Effector CD8-positive, alpha-beta T cell (primary cell): ENCODE results near the gene ART1.
"Not testable (repeated sequence)": the region's sequence is repeated elsewhere in the genome, so short reads cannot be mapped to it uniquely, and the experiment has no call there.

Experiments used
- DNase-seq: peaks from one replicate; lab custom pipeline; 2025; lab: John Stamatoyannopoulos, UW
- total RNA-seq, 4 experiments: gene quantifications; one replicate each; lab custom pipeline; 2026; lab: John Stamatoyannopoulos, UW

ART1 gene, protein sequence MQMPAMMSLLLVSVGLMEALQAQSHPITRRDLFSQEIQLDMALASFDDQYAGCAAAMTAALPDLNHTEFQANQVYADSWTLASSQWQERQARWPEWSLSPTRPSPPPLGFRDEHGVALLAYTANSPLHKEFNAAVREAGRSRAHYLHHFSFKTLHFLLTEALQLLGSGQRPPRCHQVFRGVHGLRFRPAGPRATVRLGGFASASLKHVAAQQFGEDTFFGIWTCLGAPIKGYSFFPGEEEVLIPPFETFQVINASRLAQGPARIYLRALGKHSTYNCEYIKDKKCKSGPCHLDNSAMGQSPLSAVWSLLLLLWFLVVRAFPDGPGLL
- 0 reads per million in 4 experiments for total RNA-seq

DNA sequence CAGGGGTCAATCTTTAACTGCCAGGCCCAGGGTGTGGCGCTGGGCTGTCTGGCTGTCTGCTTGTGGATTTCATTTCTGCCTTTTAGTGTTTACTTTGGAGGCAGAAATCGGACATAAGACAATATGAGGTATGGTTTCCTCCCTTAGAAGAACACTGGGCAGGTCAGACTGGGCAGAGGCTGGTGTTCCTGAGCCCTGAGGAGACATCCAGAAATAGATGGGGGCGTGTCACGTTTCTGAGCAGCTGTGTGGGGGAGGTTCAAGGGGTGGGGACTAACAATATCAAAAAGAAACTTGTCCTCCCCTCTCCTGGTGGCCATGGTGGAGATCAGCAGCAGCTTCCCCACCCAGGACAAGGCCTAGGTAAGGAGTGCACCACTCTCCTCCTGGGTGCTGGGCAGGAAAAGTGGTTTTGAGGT lies at the start of gene ART1:
ART1 (plus strand) TSS at position 312 of the 419 bp plus-strand sequence. CDS start 14,086 bp downstream, outside the sequence.
- DNase-seq, result no peak

DNA sequence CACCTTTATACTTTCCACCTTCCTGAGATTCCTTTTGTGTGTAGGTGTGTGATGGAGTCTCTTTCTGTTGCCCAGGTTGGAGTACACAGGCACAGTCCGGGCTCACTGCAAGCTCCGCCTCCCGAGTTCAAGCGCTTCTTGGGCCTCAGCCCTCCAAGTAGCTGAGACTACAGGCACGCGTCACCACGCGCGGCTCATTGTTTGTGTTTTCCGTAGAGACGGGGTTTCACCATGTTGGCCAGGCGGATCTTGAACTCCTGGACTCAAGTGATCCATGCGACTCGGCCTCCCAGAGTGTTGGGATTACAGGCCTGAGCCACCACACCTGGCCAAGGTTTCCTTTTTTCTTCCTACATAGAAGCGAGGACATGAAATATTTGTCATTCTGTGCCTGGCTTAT lies 47.2 kb upstream of the ART1 start:
- DNase-seq, result not testable (repeated sequence)

DNA sequence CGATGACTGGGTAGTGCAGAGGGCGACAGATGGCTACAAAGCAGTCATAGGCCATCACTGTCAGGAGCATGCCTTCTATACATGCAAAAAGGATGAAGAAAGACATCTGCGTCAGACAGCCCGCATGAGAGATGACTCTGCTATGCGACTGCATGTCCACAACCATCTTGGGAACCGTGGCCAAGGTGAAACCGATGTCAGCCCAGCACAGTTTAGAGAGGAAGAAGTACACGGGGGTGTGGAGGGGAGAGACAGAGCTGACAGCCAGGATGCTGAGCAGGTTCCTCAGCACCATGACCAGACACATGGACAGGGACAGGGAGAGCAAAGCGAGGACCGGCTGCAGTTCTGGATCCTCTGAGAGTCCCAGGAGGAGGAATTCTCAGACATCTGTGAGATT lies 44.7 kb upstream of the ART1 start:
- DNase-seq, result not testable (repeated sequence)

DNA sequence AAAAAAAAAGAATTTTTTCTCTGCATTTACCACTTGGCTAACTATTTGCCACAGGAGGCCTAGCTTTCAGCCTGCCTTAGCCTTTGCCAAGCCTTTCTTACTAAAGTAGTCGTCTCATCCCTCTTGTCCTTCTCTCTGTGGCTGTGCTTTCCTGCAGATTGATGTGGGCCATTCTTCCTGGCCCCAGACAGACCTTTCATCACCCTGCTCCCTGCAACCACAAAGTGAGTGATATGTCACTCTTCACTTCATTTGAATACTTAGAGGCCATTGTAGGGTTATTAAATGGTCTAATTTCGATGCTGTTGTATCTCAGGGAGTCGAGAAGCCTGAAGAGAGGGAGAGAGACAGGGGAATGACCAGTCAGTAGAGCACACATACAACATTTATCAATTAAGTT lies 40.8 kb upstream of the ART1 start:
- DNase-seq, result no peak

DNA sequence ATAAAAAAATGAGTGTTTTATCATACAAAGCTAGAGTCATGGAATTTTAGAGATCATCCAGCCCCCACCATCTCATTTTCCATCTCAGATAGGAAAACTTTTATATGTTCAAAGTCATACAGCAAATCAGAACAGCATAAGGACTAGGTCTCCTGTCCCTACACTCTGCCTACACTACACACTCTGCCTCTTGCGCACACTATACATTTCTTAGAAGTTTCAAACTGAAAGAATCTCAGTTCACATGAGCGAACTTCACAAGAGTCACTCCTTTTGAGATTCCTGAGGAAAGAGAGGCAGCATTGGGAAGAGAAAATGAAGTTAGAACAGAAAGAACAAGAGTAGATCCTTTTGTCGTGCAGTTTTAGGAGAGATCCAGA lies 39.7 kb upstream of the ART1 start:
- DNase-seq, result no peak

DNA sequence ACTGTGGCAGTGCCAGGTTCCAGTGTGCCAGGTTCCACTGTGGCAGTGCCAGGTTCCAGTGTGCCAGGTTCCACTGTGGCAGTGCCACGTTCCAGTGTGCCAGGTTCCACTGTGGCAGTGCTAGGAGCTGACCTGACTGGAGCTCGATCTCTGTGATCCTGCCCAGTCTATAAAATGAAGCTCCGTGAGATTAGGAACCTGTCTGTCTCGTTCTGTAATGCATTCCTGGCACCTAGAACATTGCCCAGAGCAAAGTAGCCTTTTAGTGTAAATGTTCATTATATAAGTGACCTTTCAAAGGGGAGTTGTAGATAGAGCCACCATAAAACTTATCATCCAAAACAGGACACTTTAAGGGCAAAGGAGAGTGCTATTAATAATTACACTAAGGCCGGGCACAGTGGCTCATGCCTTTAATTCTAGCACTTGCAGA lies 39.1 kb upstream of the ART1 start:
- no peak for DNase-seq

DNA sequence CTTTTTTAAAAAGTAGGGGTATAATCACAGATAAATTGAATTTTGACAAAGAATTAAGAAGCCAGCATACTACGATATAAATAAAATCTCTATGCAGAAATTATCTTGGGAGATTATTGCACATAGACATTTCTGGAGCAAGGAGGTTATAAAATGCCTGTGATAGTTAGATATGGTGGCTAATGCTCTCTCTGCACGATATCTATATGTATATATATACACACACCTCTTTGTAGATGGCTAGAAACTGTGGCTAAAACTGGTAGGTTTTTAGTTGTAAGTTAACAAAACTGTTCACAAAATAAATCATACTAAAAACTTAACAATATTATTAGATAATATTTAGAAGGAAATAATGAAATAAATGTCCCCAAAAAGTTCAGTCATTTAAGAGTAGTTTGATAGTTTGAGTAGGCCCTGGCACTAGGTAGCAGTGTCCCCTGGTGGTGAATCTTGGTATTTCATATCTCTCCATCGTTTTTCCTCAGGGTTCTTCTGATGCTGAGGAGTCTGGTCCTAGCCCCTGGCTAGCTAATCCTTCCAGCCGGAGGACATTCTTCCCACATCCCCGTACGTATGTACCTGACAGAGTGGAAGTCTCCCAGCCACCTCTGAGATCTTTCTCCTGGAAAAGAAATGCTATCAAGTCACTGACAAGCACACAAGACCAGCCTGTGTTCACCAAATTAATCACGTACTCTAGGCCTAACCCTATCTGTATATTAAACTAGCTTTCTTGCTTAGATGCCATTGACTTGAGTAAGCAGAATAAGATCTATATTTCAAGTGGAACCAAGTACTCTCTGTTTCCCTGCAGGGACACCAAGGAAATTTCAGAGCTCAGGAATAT lies 35.3 kb upstream of the ART1 start:
- DNase-seq, result no peak

DNA sequence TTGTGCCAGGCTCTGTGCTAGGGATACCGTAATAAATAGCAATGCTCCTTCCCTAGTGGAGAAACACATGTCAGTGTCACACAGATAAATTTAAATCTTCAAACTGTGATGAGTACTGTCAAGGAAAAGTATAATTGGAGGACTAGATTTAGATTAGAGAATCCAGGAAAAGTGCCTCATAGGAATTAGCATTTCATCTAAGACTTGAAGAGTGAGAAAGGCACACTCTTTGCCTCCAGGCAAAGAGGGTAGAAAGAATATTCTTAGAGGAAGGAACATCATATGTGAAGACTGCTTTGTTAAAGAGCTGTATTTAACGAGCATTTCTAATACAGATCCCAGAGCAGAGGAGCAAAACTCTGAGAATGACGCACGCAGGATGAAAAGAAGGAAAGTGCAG lies 34.1 kb upstream of the ART1 start:
- DNase-seq, result no peak

DNA sequence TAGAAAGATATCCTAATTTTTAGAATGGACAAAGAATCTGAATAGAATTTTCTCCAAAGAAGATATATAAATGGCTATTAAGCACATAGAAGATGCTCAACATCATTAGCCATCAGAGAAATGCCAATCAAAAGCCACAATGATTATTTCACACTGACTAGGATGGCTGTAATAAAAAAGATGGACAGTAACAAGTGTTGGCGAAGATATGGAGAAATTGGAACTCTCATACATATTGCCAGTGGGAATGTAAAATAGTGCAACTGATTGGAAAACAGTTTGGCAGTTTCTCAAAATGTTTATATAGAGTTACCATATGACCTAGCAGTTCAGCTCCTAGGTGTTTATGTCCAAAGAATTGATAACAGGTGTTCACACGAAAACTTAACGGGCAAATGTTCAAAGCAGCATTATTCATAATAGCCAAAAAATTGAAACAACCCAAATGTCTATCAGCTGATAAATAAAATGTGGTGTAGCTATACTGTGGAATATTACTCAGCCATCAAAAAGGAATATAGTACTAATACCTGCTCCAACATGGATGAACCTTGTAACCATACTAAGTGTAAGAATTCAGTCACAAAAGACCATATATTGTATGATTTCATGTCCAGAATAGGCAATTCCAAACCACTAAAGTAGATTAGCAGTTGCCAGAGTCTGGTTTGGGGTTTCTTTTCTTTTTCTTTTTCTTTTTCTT lies 32.8 kb upstream of the ART1 start:
- DNase-seq, result no peak

DNA sequence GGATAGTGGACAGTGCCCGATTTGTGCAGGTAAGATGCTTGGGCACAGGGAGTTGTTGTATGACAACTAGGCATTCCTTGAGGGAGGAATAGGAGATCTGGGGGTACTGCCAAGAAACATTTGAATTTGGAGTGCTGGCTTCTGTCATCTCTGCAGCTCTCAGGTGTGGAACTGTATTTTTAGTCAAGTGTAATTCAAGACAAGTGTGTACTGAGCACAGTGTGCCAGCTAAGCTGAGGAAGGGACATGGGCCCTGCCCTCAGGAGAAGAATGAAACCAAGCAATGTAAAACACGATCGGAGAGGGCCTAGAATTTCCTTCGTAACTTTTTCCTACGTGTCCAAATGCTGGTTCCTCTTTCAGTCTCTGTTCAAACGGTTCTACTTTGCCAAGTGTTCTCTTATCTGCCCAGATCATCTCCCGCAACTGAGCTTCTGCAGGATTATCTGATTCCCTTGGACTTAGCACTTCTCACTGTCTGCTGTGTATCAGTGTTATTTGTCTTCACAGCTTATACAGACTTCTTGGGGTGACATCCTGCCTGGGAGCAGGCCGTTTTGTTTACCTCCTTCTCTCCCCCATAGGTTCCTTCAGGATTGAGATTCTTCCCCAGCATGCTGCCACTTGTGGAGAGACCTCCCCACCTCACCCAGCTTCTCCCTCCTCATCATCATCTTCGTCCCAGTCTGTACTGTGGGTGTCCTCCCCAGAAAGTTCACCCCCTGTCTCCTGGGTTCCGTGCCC lies 30.8 kb upstream of the ART1 start:
- DNase-seq, result no peak

DNA sequence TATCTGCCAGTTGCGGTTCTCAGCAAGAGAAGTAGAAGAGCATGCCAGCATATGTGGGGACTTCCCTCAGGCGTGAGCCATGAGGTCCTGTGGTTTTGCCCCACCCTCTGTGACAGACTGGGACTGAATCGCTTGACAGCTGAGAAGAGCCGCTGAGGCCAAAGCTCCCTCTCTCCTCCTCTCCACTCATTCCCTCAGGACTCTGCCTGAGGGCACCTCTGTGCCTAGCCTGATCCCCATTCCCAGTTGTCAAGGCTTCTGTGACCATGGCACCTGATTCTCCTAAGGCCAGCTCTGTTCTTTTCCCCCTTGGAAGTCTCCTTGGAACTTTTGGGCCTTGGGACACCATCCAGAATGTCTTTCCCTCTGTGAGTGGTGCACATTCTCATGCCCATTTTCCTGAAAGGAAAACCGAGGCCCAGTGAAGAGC lies 30.2 kb upstream of the ART1 start:
- DNase-seq, result no peak

DNA sequence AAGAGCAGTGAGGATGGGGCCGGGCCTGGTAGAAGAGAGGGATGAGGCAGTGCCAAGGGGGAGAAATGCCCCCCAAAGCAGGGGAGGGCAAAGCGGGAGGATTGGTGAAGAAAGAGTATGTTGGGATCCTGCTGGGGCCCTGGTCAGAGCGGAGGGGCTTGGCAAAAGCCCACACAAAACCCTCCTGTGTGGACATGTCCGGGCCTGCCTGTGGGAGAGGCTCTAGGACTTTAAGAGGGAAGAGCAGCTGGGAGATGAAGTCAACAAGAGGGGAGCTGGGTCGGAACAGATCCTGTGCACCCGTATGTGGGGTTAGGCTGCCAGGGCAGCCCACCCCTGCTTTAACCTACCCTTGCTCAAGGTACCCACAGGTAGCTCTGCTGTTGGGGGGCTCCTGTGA lies 28.9 kb upstream of the ART1 start:
- DNase-seq, result no peak

DNA sequence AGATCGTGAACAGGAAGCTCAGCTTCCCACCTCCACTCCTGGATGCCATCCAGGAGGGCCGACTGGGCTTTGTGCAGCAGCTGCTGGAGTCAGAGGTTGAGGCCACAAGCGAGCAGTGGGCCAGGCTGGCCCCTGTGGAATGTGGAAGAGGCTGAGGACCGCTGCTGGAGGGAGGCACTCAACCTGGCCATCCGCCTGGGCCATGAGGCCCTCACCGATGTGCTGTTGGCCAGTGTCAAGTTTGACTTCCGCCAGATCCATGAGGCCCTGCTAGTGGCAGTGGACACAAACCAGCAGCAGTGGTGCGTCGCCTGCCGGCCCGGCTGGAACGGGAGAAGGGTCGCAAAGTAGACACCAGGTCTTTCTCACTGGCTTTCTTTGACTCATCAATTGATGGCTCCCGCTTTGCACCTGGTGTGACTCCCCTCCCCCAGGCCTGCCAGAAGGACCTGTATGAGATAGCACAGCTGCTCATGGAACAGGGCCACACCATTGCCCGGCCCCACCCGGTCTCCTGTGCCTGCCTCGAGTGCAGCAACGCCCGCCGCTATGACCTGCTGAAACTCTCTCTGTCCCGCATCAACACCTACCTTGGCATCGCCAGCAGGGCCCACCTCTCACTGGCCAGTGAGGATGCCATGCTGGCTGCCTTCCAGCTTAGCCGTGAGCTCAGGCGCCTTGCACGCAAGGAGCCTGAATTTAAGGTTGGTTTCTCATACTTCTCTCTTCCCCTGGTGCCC lies 28.0 kb upstream of the ART1 start:
- no peak for DNase-seq

DNA sequence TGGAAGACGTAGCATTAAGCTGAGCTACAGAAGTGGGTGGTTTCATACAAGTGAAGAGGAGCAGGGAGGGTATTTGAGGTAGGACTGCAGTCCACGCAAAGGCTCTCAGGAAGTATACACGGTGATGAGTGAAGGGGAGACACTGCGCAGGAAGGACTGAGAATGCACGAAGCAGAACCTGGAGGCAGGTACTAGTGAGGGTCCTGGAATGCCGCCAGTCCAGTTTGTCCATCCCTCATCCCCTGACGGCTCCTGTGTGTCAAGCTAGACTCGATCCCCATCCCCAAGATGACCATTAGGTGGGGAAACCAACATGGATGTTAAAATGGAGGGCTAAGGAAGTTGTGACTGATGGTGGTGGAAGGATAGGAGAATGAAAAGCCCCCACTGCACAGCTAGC lies 26.9 kb upstream of the ART1 start:
- no peak for DNase-seq

DNA sequence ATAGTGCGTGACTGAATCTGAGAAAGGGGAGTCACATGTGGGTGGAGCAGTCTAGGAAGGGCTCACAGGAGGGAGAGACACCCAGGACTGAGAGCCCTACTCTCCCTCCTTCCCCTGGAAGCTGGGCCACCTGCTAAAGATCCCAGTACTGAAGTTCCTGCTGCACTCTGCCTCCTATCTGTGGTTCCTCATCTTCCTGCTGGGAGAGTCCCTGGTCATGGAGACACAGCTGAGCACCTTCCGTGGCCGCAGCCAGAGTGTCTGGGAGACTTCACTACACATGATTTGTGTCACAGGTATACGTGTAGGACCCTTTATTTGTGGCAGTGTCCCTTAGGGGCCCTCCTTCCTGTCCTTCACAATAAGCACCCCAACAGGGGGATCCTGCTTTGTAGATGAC lies 22.4 kb upstream of the ART1 start:
- no peak for DNase-seq

DNA sequence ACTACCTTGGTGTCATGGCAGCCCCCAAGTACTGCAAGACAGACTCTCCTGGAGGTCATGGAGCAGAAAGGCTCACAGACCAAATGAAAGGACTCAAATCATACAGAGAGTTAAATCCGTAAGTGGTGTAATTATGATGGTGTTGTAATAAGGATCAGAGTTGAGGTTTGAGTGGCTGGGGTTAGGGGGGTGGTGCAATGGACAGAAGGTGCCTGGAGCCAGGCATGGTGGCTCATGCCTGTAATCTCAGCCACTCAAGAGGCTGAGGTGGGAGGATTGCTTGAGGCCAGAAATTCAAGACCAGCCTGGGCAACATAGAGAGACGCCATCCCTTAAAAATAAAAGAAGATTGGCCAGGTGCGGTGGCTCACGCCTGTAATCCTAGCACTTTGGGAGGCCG lies 21.8 kb upstream of the ART1 start:
- DNase-seq, result no peak

DNA sequence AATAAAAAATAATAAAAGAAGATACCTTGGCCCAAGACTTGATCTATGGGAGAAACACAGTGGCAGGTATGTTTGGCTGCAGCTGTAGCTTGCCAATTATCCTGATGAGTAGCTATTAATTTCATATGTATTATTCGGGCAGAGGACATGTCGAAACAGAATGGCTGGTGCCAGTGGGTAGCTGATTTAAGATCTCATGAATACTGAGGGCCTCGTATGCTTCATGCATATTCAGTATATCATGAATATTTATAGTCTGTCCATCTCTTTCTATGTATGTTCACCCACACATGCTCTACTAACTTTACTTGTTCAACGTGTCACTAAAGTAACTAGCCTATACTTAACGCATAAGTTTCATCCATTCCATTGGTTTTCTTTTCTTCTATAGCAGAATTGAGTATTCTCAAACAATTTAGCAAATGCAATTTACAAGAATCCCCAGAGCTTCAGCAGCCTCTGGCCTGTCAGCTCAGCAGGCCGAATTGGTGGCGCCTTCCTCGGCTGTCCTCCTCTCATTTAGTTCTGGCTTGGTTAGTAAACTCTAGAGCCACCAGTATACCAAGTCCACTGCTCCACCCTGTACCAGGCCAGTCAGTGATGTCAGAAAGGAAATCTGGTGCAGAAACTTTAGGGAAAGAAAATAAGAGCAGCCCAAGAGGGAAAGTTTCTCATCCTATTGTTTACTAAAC lies 21.0 kb upstream of the ART1 start:
- no peak for DNase-seq

DNA sequence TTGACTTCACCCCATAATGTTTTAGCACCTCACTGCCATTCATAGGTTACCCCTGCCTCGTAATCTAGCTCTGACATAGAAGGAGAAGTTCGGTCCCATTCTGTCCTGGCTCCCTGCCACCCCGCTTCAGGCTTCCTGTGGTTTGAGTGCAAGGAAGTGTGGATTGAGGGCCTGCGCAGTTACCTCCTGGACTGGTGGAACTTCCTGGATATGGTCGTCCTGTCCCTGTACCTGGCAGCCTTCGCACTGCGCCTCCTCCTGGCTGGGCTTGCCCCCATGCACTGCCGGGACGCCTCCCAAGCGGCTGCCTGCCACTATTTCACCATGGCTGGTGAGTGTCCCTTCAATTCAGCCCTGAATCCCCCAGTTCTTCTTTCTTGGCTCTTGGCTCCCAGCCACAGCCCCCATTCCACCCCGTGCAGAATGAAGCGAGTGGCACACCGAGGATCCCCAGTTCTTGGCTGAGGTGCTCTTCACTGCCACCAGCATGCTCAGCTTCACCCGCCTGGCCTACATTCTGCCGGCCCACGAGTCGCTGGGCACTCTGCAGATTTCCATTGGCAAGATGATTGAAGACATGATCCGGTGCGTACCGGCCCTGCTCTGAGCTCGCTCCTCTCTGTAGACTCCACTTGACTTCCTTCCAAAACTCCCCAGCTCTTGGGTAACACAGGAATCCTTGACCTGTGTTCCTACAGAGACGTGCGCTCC lies 18.5 kb upstream of the ART1 start:
- no peak for DNase-seq

DNA sequence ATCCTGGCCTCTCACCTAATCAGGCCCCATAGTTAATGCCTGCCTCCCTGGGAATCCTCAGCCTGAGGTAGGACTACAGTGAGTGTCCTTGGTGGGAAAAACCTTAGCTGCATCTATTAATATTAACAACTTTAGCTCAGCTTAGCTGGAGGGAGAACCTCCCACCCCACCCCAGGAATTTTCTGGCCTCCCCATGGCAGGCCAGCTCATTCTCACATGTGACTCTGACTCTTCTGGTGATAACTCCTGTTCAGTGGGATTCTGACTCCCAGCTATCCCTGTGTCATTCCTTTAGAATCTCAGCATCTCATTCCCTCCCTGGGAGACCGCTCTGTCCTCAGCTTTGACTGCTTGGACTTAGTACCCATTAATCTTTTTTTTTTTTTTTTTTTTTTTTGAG lies 17.6 kb upstream of the ART1 start:
- DNase-seq, result no peak

DNA sequence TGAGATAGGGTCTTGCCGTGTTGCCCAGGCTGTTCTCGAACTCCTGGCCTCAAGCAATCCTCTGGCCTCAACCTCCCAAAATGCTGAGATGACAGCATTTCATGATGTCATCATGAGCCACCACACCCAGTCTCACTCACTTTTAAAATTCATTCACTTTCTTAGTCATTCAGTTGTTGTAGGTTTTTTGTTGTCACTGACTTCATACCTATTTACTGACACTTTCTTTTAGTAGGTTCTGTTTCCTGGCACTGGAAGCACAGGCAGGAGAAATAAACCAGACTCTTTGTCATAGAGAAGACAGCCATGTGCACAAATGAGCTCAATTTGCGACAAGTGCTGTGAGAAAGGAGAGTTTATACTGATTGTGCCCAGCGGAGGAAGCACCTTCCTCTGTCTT lies 13.6 kb upstream of the ART1 start:
- no peak for DNase-seq
